Dendritic cell treated with granulocyte-macrophage colony-stimulating factor and Interleukin-4, amounts not matched to agents 40 ng/mL and 50 ng/mL, for 4 days (primary cell): ENCODE results near the gene SYT14.
"Not testable (repeated sequence)": the region's sequence is repeated elsewhere in the genome, so short reads cannot be mapped to it uniquely, and the experiment has no call there.

Experiments used
- H3K27ac Mint-ChIP-seq: one replicate; pipeline ENCODE4 v1.8.0; 2022; ENCODE audit warnings: mild to moderate bottlenecking, mixed read lengths
- H3K27me3 Mint-ChIP-seq: one replicate; pipeline ENCODE4 v1.8.0; 2022; ENCODE audit warnings: mild to moderate bottlenecking, mixed read lengths
- H3K36me3 Mint-ChIP-seq: one replicate; pipeline ENCODE4 v1.8.0; 2022; ENCODE audit warnings: low read depth, mixed read lengths
- H3K4me1 Mint-ChIP-seq: one replicate; pipeline ENCODE4 v1.8.0; 2022; ENCODE audit warnings: low read depth, mixed read lengths
- H3K4me3 Mint-ChIP-seq: one replicate; pipeline ENCODE4 v1.8.0; 2022; ENCODE audit warnings: mild to moderate bottlenecking, moderate library complexity, mixed read lengths
- H3K9me3 Mint-ChIP-seq: one replicate; pipeline ENCODE4 v1.8.0; 2022; ENCODE audit warnings: mixed read lengths
- intact Hi-C: fragments of 100-400 bp; cut with micrococcal nuclease; formaldehyde crosslinking; loops from one replicate; pipeline ENCODE4 v1.15.0; 2022

Gene SYT14

DNA sequence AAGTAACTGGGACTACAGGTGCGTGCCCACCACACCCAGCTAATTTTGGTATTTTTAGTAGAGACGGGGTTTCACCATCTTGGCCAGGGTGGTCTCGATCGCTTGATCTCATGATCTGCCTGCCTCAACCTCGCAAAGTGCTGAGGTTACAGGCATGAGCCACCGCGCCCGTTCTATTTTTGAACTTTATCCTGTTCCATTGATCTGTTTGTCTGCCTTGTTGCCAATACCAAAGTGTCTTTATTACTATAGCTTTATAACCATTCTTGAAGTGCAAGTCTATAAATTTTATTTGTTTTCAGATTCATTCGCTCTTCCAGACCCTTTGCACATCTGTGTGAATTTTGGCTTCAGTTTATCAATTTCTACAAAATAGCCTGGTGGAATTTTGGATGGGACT lies 28.0 kb downstream of the SYT14 start:
- Mint-ChIP-seq H3K36me3 (no peaks in the 10 kb centered on the region), H3K4me3 (no peak overlapping the region), H3K27me3 (no peaks in the 10 kb centered on the region), H3K27ac (no peak overlapping the region), H3K9me3 (no peaks in the 10 kb centered on the region), H3K4me1 (no peaks in the 10 kb centered on the region)
- intact Hi-C loops: no loop called here

- H3K36me3 Mint-ChIP-seq, H3K4me3 Mint-ChIP-seq, H3K27me3 Mint-ChIP-seq: not testable (repeated sequence)
Observed at GRCh38 chr1:209978721-209979120, 40.7 kb downstream of the SYT14 start.

GRCh38 chr1:209983953-209984352 lies 45.9 kb downstream of the SYT14 start:
- Mint-ChIP-seq H3K36me3 (no peaks in the 10 kb centered on the region), H3K27ac (no peak overlapping the region), H3K9me3 (no peaks in the 10 kb centered on the region), H3K27me3 (no peaks in the 10 kb centered on the region), H3K4me3 (no peak overlapping the region), H3K4me1 (no peaks in the 10 kb centered on the region)
- intact Hi-C loops: no loop called here

More at GRCh38 chr1:209978721-209979120, 40.7 kb downstream of the SYT14 start:
- H3K4me1 Mint-ChIP-seq, H3K27ac Mint-ChIP-seq, intact Hi-C loops, H3K9me3 Mint-ChIP-seq: not testable (repeated sequence)

DNA sequence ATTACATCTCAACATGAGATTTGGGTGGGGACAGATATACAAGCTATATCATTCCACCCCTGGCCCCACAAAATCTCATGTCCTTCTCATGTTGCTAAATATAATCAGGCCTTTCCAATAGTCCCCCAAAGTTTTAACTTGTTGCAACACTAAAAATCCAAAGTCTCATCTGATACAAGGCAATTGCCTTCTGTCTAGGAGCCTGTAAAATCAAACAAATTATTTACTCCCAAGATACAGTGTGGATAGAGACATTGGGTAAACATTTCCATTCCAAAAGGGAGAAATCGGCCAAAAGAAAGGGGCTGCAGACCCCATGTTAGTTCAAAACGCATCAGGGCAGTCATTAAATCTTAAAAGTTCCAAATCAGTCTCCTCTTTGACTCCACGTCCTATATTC lies 47.0 kb downstream of the SYT14 start:
- Mint-ChIP-seq H3K4me1 (no peaks in the 10 kb centered on the region), H3K9me3 (no peaks in the 10 kb centered on the region), H3K27me3 (no peaks in the 10 kb centered on the region), H3K27ac (no peak overlapping the region), H3K36me3 (no peaks in the 10 kb centered on the region), H3K4me3 (no peak overlapping the region)
- intact Hi-C loops: no loop called here

GRCh38 chr1:209988706-209989105 lies 50.7 kb downstream of the SYT14 start:
- Mint-ChIP-seq H3K27me3 (no peaks in the 10 kb centered on the region), H3K4me1 (no peaks in the 10 kb centered on the region), H3K36me3 (no peaks in the 10 kb centered on the region), H3K9me3 (no peaks in the 10 kb centered on the region), H3K27ac (no peak overlapping the region), H3K4me3 (no peak overlapping the region)
- intact Hi-C loops: loop anchor here (1.0 kb wide), 1 partner anchor 128 kb away; no protein-coding TSS in a partner anchor

DNA sequence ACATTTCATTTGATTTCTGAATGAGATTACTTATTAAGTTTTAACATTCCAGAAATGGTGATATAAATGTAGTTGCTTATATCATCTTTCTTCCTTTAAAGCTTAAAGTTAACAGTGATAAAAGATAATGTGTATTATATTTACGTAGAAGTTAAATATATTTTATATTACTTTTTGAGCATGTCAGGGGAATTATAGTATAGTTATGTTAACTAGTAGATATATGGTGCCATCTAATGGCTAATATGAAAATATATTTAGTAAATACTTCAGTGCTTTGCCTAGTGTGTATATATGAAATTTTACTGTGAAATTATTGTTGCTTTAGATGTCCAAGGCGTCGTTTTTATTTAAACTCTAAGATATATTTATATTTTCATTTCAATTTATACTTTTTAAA lies 51.5 kb downstream of the SYT14 start:
- intact Hi-C loops: loop anchor here (1.0 kb wide), 1 partner anchor 129 kb away; no protein-coding TSS in a partner anchor
- Mint-ChIP-seq H3K27ac (no peak overlapping the region), H3K9me3 (no peaks in the 10 kb centered on the region), H3K4me1 (no peaks in the 10 kb centered on the region), H3K36me3 (no peaks in the 10 kb centered on the region), H3K4me3 (no peak overlapping the region), H3K27me3 (no peaks in the 10 kb centered on the region)

GRCh38 chr1:209993061-209993830 lies 55.2 kb downstream of the SYT14 start:
- intact Hi-C loops: no loop called here
- H3K27me3 Mint-ChIP-seq: no peaks in the 10 kb centered on the region
- H3K4me1 Mint-ChIP-seq: no peaks in the 10 kb centered on the region
- no peaks in the 10 kb centered on the region for H3K36me3 Mint-ChIP-seq
- H3K27ac Mint-ChIP-seq: no peak overlapping the region
- no peaks in the 10 kb centered on the region for H3K9me3 Mint-ChIP-seq
- no peak overlapping the region for H3K4me3 Mint-ChIP-seq

- Mint-ChIP-seq H3K27ac (no peak overlapping the region), H3K36me3 (no peaks in the 10 kb centered on the region), H3K9me3 (no peaks in the 10 kb centered on the region), H3K4me1 (no peaks in the 10 kb centered on the region), H3K4me3 (no peak overlapping the region), H3K27me3 (peaks cover 1% of the 10 kb centered on the region)
- intact Hi-C loops: no loop called here
Observed at GRCh38 chr1:209996348-209996747, 58.3 kb downstream of the SYT14 start.

DNA sequence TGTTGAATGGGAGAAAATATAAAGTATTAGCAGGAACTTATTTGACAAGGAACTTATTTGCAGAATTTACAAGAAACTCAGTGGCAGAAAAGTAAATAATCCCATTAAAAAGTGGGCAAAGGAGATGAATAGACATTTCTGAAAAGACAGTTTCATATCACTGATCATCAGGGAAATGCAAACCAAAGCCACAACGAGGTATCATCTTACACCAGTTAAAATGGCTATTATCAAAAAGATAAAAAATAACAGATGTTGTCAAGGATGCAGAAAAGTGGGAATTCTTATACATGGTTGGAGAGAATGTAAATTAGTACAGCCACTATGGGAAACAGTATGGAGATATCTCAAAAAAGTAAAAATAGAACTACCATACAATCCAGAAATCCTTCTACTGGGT lies 61.0 kb downstream of the SYT14 start:
- peaks cover 1% of the 10 kb centered on the region for H3K27me3 Mint-ChIP-seq
- no peaks in the 10 kb centered on the region for H3K36me3 Mint-ChIP-seq
- H3K9me3 Mint-ChIP-seq: no peaks in the 10 kb centered on the region
- no peak overlapping the region for H3K27ac Mint-ChIP-seq
- H3K4me1 Mint-ChIP-seq: no peaks in the 10 kb centered on the region
- no peak overlapping the region for H3K4me3 Mint-ChIP-seq
- intact Hi-C loops: no loop called here

GRCh38 chr1:210001751-210002150 lies 63.7 kb downstream of the SYT14 start:
- Mint-ChIP-seq H3K4me1 (no peaks in the 10 kb centered on the region), H3K27ac (no peak overlapping the region), H3K9me3 (no peaks in the 10 kb centered on the region), H3K36me3 (no peaks in the 10 kb centered on the region), H3K27me3 (peaks cover 1% of the 10 kb centered on the region), H3K4me3 (no peak overlapping the region)
- intact Hi-C loops: no loop called here

GRCh38 chr1:210003501-210003900 lies 65.5 kb downstream of the SYT14 start:
- Mint-ChIP-seq H3K27me3 (peaks cover 1% of the 10 kb centered on the region), H3K27ac (no peak overlapping the region), H3K9me3 (no peaks in the 10 kb centered on the region), H3K4me3 (no peak overlapping the region), H3K36me3 (no peaks in the 10 kb centered on the region), H3K4me1 (no peaks in the 10 kb centered on the region)
- intact Hi-C loops: no loop called here

DNA sequence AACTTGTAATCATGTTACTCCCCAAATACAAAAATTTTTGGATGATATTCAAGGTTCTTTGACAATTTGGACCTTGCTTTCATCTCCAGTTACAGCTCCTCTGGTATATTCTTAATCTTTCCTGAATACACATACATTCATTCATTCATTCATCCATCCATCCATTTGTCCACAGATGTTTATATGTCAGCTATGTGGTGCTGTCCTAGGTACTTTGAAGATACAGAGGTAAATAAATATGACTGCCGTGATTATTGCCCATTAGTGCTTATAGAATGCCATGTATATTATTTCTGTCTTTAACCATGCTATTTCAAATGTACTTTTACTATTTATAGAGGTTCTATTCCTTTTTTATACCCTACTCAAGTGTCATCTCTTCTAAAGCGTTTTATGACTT lies 72.1 kb downstream of the SYT14 start:
- intact Hi-C loops: no loop called here
- H3K27ac Mint-ChIP-seq: no peak overlapping the region
- H3K4me3 Mint-ChIP-seq: no peak overlapping the region

DNA sequence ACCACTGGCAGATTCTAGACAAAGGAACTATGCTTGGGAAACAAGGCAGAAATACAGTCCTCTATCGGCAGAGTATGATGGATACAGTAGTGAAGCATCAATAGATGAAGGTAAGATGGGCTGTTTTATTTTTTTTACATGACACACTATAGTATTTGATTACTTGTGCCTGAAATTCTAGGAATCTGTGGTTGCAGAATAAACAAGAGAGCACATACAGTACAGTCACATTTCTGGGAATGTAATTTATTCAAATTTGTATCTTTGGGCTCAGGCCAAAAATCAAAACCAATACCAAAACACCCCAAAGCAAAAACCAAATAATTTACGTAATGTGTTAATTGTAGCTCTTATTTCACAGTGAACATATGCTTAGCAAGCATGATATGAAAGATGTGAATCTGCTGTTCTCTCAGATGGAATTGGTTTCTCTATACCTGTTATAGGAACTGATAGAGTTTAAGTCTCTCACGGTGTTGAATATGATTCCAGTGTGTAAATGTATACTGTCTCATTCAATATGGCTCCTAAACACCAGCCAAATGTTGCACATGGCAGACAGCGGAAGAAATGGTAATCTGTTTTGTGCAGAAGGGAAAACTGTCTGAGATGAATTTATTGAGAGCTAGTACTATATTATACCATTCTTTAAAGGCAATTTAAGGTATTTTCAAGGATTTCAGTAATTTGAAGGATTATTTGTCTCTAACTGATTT lies 83.3 kb downstream of the SYT14 start:
- intact Hi-C loops: no loop called here
- H3K27me3 Mint-ChIP-seq: no peaks in the 10 kb centered on the region
- H3K4me1 Mint-ChIP-seq: no peaks in the 10 kb centered on the region
- no peak overlapping the region for H3K27ac Mint-ChIP-seq
- H3K4me3 Mint-ChIP-seq: no peak overlapping the region
- no peaks in the 10 kb centered on the region for H3K36me3 Mint-ChIP-seq
- H3K9me3 Mint-ChIP-seq: no peaks in the 10 kb centered on the region

More for the DNA sequence above, 72.1 kb downstream of the SYT14 start:
- Mint-ChIP-seq H3K36me3 (no peaks in the 10 kb centered on the region), H3K9me3 (no peaks in the 10 kb centered on the region), H3K4me1 (no peaks in the 10 kb centered on the region), H3K27me3 (no peaks in the 10 kb centered on the region)

- H3K36me3 Mint-ChIP-seq: no peaks in the 10 kb centered on the region
- intact Hi-C loops: no loop called here
- no peaks in the 10 kb centered on the region for H3K27me3 Mint-ChIP-seq
- no peak overlapping the region for H3K4me3 Mint-ChIP-seq
- H3K27ac Mint-ChIP-seq: no peak overlapping the region
- H3K9me3 Mint-ChIP-seq: no peaks in the 10 kb centered on the region
- H3K4me1 Mint-ChIP-seq: no peaks in the 10 kb centered on the region
Observed at GRCh38 chr1:210022044-210022443, 84.0 kb downstream of the SYT14 start.
